GM21423 (cell line): ENCODE results near the gene PLCB1.
A peak's percentile ranks its signal among the peaks of the same experiment; 100 is the strongest.
"Not testable (repeated sequence)": the region's sequence is repeated elsewhere in the genome, so short reads cannot be mapped to it uniquely, and the experiment has no call there.

Source experiments
- ATAC-seq: cut with Tn5 transposase; IDR thresholded peaks from one replicate; pipeline ENCODE4 v1.9.1; 2021; ENCODE audit warnings: mild to moderate bottlenecking, moderate library complexity; ENCODE audit not compliant: unreplicated experiment

Gene PLCB1

DNA sequence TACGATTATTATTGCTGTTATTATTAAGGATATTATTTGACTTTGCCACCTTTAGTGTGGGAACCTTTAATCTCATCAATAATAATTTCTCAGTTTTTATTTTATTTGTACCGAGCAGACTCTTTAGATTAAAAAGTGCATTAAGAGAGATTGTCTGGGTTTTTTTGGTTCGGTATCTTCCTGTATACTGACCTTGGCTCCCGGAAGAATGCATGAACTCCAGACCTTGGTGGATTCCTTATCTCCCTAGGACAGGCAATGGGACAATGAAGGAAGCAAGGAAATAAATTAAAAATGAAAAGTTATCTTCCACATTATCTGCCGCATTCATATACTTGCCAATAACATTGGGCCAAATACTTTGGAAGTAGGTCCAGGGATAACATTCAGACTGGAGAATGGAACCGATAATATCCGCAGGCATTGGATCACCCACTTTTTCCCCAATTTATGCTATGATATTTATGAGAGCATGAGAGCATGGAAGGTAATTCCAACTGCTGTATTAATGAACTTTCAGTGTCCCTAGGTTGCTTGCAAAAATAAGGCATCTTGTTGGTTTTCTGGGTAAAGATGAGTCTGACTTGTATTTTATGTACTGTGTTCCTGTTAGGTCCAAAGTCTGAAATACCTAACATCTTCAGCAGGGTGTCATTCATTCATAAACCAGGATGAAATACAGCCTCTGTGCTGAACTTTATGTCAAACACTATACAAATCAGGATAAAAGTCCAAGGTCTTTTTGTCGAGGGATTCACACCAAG lies 232.1 kb downstream of the PLCB1 start:
- ATAC-seq = no peak

DNA sequence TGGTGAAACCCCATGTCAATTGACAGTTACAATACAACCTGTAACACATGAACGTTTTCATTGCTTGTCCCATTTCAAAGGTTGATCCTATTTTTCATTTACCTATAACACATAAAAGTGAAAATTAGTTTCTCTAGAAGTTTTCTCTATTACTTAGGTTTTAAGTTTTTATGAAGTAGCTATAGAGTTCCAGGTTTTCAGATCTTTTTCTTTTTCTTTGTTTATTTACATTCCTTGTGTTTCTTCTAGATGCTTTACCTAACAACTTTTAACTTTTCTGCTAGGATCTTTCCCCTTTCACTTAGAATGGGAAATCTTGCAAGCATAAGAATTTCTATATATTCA lies 232.6 kb downstream of the PLCB1 start:
- ATAC-seq = no peak

DNA sequence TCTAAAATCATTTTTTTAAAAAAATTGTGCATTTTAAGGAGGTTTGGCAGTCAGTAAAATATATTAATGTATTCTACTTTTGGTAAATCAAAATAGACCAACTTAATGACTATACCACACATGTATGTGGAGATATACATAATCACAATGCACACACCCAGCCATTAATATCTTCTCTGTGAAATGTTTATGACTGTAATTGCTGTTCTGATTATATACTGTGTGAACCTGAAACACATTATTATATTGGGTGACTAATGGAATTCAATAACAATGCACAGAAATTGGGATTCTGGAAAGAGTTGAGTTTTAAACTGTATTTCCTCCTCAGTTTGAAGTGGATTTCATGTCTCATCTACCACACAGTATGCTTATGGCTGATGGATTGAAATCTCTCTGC lies 233.6 kb downstream of the PLCB1 start:
- ATAC-seq = no peak

DNA sequence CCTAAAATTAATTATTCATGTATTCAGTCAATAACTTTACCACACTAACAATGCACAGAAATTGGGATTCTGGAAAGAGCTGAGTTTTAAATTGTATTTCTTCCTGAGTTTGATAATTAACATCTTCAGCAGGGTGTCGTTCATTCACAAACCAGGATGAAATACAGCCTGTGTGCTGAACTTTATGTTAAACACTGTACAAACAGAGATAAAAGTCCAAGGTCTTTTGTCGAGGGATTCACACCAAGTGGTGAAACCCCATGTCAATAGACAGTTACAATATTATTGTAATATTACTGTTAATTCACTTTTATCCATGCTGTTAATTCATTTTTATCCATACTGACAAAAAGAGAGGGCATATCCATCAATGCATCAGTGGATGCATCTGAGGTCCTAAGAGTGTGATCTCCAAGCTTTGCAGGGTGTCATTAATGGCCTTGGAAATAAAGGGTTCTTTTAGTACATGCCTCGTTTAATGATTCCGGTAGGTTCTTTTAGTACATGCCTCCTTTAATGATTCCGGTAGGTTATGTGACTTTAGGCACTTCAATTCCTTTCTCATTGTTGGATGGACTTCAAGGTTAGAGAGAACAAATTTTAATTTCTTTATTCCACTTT lies 234.3 kb downstream of the PLCB1 start:
- no peak for ATAC-seq

DNA sequence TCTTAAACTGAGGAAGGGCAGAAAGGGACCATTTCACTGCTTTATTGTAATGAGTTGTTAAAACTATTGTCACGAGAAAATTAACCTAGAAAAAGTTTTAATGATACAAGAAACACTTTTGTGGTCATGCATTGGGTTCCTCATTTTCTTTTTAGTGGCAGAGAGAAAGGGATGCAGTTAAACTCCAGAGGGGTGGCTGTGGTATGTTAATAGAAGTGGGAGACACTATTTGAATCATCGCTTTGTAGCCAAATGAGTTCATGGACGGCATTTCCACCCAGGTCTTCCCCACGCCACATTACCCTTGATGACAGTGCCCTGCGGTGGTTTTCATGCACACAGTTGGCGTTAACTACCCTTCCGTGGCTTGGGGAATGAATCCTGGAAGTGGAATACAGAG lies 235.6 kb downstream of the PLCB1 start:
- ATAC-seq = no peak

DNA sequence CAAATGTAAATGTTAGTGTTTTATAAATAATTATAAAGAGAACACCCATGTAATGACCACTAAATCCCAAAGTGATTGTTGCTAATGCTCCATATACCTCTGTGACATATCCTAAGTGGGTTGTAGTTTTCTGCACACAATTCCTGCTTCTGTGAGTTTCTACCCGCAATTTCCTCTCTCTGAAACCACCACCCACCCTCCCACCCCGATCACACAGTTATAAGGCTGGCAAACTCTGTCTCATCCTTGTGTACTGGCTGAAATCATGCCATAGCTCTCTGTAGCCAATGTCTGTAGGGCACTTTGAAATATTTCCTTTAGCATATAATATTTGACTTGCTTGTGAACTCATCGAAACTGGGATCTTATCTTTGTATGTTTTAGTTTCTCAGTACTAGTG lies 236.6 kb downstream of the PLCB1 start:
- ATAC-seq = no peak

DNA sequence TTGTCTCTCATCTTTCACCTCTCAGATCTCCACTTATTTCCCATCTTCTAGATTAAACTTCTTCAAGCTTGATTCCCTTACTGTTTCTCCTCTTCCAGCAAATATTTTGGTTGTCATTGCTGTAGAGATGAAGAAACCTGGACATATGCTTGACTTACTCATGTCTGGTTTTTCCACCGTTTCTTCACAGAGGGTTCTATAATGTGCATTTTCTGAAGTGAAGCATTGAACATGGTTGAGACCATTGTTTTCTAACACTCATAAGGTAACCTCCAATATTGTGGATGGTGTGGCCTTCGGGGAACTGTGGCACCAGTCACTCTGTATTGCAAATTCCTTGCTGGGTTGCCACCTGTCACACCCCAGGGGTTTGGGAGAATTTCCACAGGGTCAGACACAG lies 237.2 kb downstream of the PLCB1 start:
- no peak for ATAC-seq

DNA sequence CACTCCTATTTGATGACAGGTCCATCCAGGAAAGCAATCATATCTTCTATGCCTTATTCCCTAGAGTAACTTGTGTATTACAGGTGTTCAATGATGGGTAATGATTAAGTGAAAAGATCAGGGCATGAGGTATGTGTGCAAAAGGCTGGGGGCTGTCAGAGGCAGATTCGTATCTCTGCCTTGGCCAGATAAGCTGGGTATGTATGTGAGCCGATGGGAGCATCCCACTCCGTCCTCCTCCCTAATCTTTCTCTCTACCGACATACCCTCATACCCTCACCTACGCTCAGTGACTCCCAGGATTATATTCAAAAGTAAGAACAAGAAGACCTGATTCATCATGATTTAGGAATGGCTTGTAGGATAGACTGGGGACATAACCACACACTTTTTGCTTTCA lies 238.7 kb downstream of the PLCB1 start:
- ATAC-seq = no peak

DNA sequence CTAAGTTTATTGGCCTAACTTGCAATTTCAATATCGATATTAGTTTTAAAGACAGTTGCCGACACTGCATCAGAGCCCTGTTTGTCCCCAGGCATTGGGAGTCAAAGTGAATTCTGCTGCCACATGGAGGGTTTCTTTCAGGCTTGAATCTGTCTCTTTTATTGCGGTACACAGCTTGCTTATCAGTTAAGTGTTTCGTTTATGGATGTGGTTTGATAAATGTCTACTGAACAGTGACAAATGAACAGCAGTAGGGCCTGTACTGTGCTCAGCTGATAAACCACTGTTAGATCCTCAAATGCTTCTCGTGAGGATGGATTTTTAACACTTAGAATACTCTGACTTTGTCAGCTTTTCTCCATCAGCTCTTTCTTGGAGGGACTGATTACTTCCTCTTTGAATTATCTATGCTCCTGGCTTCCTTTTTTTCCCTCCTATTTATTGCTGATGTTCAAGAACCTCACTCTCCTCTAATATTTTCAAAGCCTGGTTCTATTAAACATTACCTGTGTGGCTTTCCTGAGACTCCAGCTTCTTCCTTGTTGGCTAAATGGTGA lies 240.8 kb downstream of the PLCB1 start:
- no peak for ATAC-seq

DNA sequence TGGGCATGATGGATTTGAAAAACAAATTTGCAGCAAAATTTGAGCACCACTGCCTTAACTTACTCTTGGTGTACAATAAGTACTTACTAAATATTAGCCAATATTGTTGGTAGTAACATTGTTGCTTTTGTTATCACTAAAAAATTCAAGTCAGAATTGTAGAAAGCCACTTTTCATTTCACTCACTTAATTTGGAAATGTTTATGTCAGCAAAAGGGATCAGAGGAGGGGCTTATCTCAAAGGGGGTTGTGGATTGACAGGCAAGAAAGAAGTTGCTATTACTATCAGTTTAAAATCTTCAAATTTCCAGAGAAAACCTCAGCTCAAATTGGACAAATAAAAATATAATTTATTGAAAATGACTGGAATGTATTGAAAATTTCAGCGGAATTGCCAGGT lies 241.5 kb downstream of the PLCB1 start:
- no peak for ATAC-seq

DNA sequence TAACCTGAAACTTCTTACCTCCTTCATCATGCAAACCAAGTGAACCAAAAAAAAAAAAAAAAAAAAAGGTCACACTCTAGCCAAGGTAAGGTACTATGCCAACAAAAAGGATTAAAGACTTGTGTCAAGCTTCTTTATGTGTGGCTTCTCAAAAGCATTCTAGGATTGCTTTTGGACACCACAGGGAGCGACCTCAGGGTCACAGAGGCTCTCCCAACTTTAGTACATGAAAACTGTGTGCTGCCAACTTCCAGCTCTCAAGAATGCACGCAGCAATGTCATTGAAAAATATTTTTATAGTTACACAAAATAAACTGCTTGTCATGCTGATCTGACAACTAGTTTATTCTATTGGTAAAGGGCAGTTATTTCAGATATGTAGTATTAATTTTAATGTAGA lies 243.8 kb downstream of the PLCB1 start:
- no peak for ATAC-seq

DNA sequence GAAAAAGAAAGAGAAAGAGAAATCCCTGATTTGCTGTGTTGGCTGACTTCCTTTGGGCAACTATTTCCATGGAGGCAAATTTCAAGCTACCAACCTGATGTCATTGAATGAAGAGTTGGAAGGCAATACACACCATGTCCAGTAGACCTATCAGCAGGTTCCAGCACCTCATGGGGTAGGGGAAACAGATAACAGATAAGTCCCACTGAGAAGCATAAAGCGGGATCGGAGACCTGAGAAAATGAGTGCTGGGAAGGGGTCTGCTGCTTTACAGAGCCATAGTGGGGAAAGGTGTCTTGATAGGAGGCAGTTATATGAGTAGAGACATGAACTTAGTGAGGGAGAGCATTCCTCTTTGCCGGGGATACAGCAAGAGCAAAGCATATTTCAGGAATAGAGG lies 244.9 kb downstream of the PLCB1 start:
- no peak for ATAC-seq

DNA sequence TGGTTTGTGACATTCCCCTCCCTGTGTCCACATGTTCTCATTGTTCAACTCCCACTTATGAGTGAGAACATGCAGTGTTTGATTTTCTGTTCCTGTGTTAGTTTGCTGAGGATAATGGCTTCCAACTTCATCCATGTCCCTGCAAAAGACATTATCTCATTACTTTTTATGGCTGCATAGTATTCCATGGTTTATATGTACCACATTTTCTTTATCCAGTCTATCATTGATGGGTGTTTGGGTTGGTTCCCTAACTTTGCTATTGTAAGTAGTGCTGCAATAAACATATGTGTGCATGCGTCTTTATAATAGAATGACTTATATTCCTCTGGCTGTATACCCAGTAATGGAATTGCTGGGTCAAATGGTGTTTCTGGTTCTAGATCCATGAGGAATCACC lies 247.1 kb downstream of the PLCB1 start:
- not testable (repeated sequence) for ATAC-seq

DNA sequence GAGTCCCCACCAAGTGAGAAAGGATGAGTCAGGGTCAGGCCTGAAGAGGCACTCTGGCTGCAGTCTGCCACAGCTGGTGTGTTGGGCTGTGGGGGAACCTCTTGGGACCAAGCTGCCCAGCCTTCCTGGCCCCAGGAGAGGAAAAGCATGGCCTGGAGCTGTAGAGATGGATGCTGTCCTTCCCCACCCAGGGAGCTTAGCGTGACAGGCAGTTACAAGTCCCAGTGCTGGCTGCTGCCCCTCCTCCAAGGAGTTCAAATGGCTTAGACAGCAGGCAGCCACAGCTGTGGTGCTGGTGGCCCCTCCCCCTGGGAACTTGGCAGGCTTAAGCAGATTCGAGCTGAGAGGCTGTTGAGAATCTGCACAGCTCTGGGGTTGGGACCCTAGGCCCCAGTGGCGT lies 253.2 kb downstream of the PLCB1 start:
- no peak for ATAC-seq

DNA sequence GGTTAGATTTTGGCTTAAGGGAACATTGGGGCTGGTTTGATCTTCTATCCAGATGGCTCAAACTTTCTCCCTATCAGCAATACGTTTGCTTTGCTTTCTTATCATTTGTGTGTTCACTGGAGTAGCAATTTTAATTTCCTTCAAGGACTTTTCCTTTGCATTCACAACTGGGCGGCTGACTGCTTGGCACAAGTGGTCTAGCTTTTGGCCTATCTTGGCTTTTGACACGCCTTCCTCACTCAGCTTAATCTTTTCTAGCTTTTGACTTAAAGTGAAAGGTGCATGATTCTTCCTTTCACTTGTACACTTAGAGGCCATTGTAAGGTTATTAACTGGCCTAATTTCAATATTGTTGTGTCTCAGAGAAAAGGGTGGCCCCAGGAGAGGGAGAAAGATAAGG lies 254.9 kb downstream of the PLCB1 start:
- ATAC-seq = no peak

DNA sequence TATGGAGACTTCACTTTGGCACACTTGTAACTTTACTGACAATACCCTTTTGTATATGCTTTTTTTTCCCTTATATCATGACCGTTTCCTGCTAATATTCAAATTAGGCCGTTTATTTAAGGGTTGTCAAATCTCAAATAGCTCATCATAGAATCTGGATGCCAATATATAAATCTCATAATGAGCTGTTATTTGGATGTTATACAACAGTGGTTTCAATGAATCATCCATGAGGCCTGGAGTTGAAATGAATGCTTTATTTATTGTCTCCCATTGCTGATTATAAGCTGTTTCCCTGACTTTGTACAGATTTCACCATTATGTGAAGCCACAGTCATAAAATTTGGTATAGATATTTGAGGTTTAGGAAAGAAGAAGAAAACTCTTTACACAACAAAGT lies 256.1 kb downstream of the PLCB1 start:
- ATAC-seq = no peak

DNA sequence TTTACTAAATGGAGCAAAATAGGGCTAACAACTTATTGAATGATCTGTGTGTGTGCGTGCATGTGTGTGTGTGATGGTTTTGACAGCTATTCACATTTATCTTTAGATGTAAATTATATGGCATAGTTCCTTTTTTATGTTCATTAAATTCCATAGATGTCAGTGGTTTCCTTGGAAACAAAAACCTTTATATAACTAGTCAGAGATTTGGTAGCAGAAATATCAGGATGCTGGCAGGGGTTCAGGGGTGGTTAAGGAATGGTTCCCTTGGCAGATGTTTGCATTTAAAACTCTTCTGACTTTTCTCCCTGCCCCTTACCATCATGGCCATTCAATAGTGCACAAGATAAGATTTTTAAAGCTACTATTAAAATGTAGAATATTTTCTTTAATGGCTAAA lies 256.6 kb downstream of the PLCB1 start:
- ATAC-seq = no peak

DNA sequence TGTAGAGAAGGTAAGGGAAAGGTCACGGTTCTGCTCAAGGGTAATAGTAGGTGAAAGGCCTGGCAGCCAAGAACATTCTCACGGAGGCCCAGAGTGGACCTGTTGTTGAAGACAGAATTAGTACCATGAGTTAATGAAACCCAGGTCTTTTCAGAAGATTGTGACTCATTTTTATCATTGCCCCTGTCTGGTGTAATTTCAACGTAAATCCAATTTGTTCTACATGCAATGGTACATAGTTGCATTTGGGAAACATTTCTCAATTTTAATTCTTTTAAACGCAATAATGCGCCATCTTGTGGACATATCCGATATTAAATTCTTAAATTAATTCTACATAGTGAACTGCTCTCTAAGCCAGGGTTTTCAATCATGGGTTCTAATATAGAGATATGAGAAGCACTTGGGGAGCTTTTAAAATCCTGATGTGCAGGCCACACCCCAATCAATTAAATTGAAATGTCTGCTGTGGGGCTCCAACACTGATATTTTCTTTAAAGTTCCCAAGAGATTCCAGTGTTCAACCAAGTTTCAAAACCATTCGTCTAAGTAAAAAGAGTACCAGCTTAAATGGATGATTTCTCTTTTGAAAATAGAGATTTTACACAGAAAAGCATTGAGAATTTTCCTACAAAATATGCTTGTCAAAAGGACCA lies 257.4 kb downstream of the PLCB1 start:
- no peak for ATAC-seq

DNA sequence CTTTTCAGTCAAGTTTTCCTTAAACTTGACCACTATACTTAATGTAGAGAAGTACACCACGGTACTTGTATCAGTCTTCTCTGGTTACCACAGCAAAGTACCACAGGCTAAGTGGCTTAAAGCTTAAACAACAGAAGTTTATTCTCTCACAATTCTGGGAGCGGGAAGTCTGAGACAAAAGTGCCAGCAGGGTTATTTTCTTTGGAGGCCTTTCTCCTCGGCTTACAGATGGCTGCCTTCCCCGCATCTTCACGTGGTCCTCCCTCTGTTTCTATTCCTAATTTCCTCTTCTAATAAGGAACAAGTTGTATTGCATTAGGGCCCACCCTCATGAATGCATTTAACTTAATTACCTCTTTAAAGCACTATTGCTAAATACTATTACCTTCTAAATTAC lies 258.0 kb downstream of the PLCB1 start:
- ATAC-seq = no peak

DNA sequence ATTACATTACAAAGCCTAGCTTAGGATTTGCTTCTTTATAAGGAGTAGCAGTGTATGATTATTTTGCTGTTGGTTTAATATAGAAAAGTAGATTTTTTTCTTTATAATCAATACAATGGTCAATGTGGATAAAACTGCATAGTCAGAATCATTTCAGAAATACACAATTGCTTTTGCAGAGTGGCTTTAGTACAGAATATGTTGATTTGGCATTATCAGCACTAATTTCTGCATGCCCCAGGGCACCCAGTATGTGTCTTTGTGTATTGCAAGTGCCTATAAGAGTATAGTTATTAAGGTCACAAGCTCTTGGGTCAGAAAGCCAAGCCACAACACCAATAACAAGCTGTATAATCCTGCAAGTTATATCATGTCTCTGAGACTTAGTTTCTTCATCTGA lies 258.4 kb downstream of the PLCB1 start:
- no peak for ATAC-seq

DNA sequence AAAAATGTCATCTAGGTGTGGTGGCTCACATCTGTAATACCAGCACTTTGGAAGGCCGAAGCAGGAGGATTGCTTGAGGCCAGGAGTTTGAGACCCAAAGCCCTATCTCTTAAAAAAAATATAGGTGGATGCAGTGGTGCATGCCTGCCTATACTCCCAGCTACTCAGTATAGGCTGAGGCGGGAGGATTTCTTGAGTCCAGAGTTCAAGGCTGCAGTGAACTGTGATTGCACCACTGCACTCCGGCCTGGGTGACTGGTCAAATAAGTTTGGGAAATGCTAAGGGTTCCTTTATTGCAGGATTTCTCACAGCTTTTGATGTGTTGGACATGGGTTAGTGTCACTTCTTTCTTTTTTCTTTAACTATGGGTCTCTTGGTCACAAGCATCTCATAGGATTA lies 261.3 kb downstream of the PLCB1 start:
- ATAC-seq = no peak

DNA sequence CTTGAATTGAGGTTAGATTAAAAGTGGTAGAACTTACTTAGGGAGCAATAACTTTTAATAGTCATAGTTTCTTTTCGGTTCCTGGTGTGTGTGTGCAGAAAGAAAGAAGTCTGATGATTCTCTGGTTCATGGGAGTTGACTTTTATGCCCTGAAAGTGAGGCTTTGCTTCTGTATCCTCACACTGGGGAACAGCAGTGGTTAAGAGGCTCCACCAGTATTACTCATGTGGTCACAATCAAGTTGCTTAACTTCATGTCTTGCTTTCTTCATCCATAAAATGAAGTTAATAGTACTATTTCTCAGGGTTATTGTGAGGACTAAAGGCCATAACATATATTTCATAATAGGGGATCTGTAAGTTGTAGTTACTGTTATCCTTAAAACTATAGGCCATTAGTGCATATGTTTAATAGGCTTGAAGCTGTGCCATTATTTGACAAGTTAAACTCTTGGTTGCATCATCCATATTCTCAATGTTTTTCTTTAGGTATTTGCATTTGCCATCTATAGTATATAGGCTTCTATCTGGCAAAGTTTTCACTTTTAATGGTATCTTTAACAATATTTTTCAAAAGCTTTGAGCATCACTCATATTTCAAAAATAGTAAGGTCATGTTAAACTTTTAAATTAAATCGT lies 262.4 kb downstream of the PLCB1 start:
- peak; percentile 84 for ATAC-seq
